ENCODE measurements around the gene TSPAN32. TPM values are rescaled to one million over a fixed set of nuclear protein-coding genes. Genes with fewer than 3 reads are reported as not detected.

Gene TSPAN32
- total RNA-seq, 3 donors from 2014 or later (not counting 1 experiment from before 2014, with no cell fraction given): 268 to 327 (median 299) TPM

- Histone ChIP-seq H3K4me1 (ENCODE audit: control insufficient read depth, insufficient read depth, low read length) (peaks cover 59% of the 10 kb centered on the region), H3K27ac (ENCODE audit: low read length) (no peak overlapping the region), H3K9me3 (ENCODE audit: control insufficient read depth, insufficient read depth, low read length) (no peaks in the 10 kb centered on the region), H3K36me3 (ENCODE audit: control insufficient read depth, insufficient read depth, low read length) (no peaks in the 10 kb centered on the region), H3K27me3 (ENCODE audit: control insufficient read depth, insufficient read depth, low read length) (no peaks in the 10 kb centered on the region), H3K4me3 (ENCODE audit: low read length) (no peak overlapping the region)
- no peaks in the 10 kb centered on the region for H3K27me3 Mint-ChIP-seq (ENCODE audit: low read depth in 2 of 2)
- no peaks in the 10 kb centered on the region for H3K36me3 Mint-ChIP-seq
- H3K9me3 Mint-ChIP-seq: no peaks in the 10 kb centered on the region
- H3K4me1 Mint-ChIP-seq: peaks cover 7 to 49% of the 10 kb centered on the region in 2 donors
- DNase-seq (no peak), ATAC-seq (no peak)
- peak overlapping the region in 1 of 2 donors; percentile 82 for H3K27ac Mint-ChIP-seq
- no peak overlapping the region for H3K4me3 Mint-ChIP-seq
- TF ChIP-seq, protein P1, sequence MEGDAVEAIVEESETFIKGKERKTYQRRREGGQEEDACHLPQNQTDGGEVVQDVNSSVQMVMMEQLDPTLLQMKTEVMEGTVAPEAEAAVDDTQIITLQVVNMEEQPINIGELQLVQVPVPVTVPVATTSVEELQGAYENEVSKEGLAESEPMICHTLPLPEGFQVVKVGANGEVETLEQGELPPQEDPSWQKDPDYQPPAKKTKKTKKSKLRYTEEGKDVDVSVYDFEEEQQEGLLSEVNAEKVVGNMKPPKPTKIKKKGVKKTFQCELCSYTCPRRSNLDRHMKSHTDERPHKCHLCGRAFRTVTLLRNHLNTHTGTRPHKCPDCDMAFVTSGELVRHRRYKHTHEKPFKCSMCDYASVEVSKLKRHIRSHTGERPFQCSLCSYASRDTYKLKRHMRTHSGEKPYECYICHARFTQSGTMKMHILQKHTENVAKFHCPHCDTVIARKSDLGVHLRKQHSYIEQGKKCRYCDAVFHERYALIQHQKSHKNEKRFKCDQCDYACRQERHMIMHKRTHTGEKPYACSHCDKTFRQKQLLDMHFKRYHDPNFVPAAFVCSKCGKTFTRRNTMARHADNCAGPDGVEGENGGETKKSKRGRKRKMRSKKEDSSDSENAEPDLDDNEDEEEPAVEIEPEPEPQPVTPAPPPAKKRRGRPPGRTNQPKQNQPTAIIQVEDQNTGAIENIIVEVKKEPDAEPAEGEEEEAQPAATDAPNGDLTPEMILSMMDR (IDR thresholded peaks at IDR 0.05): no peak
- intact Hi-C loops (cut with micrococcal nuclease): no loop called here
- 81% methylated on average over 19 of the region's 22 CpGs for WGBS (ENCODE audit: insufficient coverage)
These were observed 10.6 kb downstream of the TSPAN32 start for GRCh38 chr11:2312232-2313042.

DNA sequence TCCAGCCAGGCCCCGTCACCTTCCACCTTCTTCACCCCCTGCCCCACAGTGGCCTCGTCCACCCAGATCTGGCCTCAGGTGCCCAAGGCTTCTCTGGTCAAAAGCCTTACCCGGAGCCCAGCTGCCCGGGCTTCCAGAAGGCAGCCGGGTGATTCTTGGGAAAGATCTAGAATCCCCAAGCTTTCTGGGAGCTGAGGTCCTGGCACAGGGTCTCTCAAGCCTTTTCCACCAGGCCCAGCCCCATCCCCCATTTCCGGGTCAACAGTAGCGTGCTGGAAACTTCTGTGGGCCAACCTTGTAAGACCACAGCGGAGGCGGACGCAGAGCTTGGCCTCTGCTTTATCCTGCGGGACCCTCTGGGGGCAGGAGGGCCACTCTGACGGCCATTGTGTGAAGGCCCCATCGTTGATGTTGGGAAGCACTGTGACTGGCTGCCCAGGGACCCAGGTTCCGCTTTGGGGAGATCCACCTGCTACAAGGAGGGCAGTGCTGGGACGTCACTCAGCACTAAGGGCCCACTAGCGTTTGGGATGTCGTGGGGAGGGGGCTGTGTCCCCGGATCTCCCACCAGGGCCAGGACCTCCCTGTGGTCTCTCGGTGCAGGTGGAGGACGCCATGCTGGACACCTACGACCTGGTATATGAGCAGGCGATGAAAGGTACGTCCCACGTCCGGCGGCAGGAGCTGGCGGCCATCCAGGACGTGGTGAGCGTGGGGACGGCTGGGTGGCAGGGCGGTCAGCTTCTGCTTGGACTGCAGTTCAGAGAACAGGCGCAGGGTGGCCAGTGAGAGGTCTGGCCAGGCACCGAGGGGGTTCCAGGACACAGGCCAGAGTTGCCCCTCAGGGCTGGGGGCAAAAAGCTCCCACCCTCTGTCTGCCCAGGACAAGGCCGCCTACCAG is 11.5 kb downstream of the TSPAN32 start:
- H3K36me3 Mint-ChIP-seq: no peaks in the 10 kb centered on the region
- H3K27me3 ChIP-seq (ENCODE audit: control insufficient read depth, insufficient read depth, low read length): no peaks in the 10 kb centered on the region
- 92% methylated on average over 34 of the region's 34 CpGs for WGBS (ENCODE audit: insufficient coverage)
- ATAC-seq (no peak), DNase-seq (no peak)
- H3K4me3 Mint-ChIP-seq: no peak overlapping the region
- peaks cover 61% of the 10 kb centered on the region for H3K4me1 ChIP-seq (ENCODE audit: control insufficient read depth, insufficient read depth, low read length)
- no peaks in the 10 kb centered on the region for H3K9me3 ChIP-seq (ENCODE audit: control insufficient read depth, insufficient read depth, low read length)
- TF ChIP-seq, protein P1 (IDR thresholded peaks at IDR 0.05): no peak
- H3K27me3 Mint-ChIP-seq (ENCODE audit: low read depth in 2 of 2): no peaks in the 10 kb centered on the region
- no peak overlapping the region for H3K27ac ChIP-seq (ENCODE audit: low read length)
- peak overlapping the region in 1 of 2 donors; percentile 82 for H3K27ac Mint-ChIP-seq
- no peak overlapping the region for H3K4me3 ChIP-seq (ENCODE audit: low read length)
- no peaks in the 10 kb centered on the region for H3K9me3 Mint-ChIP-seq
- H3K36me3 ChIP-seq (ENCODE audit: control insufficient read depth, insufficient read depth, low read length): no peaks in the 10 kb centered on the region
- intact Hi-C loops (cut with micrococcal nuclease): no loop called here
- peaks cover 14 to 52% of the 10 kb centered on the region in 2 donors for H3K4me1 Mint-ChIP-seq

- Mint-ChIP-seq H3K27ac (no peak overlapping the region), H3K36me3 (no peaks in the 10 kb centered on the region), H3K4me1 (peaks cover 15 to 53% of the 10 kb centered on the region in 2 donors), H3K27me3 (ENCODE audit: low read depth in 2 of 2) (no peaks in the 10 kb centered on the region), H3K4me3 (no peak overlapping the region), H3K9me3 (no peaks in the 10 kb centered on the region)
- Histone ChIP-seq H3K4me1 (ENCODE audit: control insufficient read depth, insufficient read depth, low read length) (peaks cover 61% of the 10 kb centered on the region), H3K36me3 (ENCODE audit: control insufficient read depth, insufficient read depth, low read length) (no peaks in the 10 kb centered on the region), H3K27me3 (ENCODE audit: control insufficient read depth, insufficient read depth, low read length) (no peaks in the 10 kb centered on the region), H3K4me3 (ENCODE audit: low read length) (no peak overlapping the region), H3K27ac (ENCODE audit: low read length) (no peak overlapping the region), H3K9me3 (ENCODE audit: control insufficient read depth, insufficient read depth, low read length) (no peaks in the 10 kb centered on the region)
- ATAC-seq (no peak), DNase-seq (peak in 1 of 2 donors; percentile 13)
- TF ChIP-seq, protein P1 (IDR thresholded peaks at IDR 0.05): no peak
- intact Hi-C loops (cut with micrococcal nuclease): no loop called here
- 92% methylated on average over 5 of the region's 7 CpGs for WGBS (ENCODE audit: insufficient coverage)
These were observed 12.3 kb downstream of the TSPAN32 start for GRCh38 chr11:2314136-2314524.
